H1 (cell line): ENCODE data around the gene PML. TPM values are rescaled to one million over a fixed set of nuclear protein-coding genes. Genes with fewer than 3 reads are reported as not detected.

ENCODE experiments used
- CTCF ChIA-PET: fragments of 300-600 bp; sonication (Branson Sonifier 250); formaldehyde crosslinking; loops from one replicate; lab custom pipeline; 2021; ENCODE audit not compliant: partially characterized antibody; lab: Charles Lee
- POLR2A ChIA-PET: fragments of 300-600 bp; sonication (Branson Sonifier 250); formaldehyde crosslinking; loops from one replicate; lab custom pipeline; 2021; ENCODE audit warnings: inconsistent platforms; ENCODE audit not compliant: partially characterized antibody; lab: Charles Lee
- DNase-seq, 2 experiments: peaks; one replicate each; pipeline versions ENCODE4 v3.0.0 to v3.0.0-alpha.2; 2010 to 2022; ENCODE audit warnings: low spot score in 2 of 2, low read depth in 1 of 2, mixed read lengths in 1 of 2
- FAIRE-seq: peaks from 2 replicates; lab custom pipeline; 2011; peaks lifted over from hg19 to GRCh38; lab: Jason Lieb, UNC
- H2AFZ ChIP-seq: 2 replicates; pipeline ENCODE4 v1.8.1; 2012; ENCODE audit warnings: low read length, inconsistent platforms
- H2AK5ac ChIP-seq: 2 replicates; pipeline ENCODE4 v1.6.1; 2013; ENCODE audit warnings: low read depth, low read length
- H2BK120ac ChIP-seq: replicated peaks from 2 replicates; pipeline ENCODE3; 2013; ENCODE audit warnings: low read depth, low read length, inconsistent platforms
- H2BK12ac ChIP-seq: 2 replicates; pipeline ENCODE4 v1.6.1; 2013; ENCODE audit warnings: low read depth, low read length
- H2BK15ac ChIP-seq: 2 replicates; pipeline ENCODE4 v1.6.1; 2013; ENCODE audit warnings: low read length
- H2BK20ac ChIP-seq: 2 replicates; pipeline ENCODE4 v1.6.1; 2013; ENCODE audit warnings: low read length
- H2BK5ac ChIP-seq: 2 replicates; pipeline ENCODE4 v1.6.1; 2013; ENCODE audit warnings: low read depth, low read length
- H3K14ac ChIP-seq: 2 replicates; pipeline ENCODE4 v1.6.1; 2013; ENCODE audit warnings: inconsistent platforms; ENCODE audit not compliant: insufficient read length
- H3K18ac ChIP-seq: 2 replicates; pipeline ENCODE4 v1.6.1; 2013; ENCODE audit warnings: low read length; ENCODE audit errors: extremely low read depth
- H3K23ac ChIP-seq: 2 replicates; pipeline ENCODE4 v1.6.1; 2013; ENCODE audit warnings: inconsistent platforms; ENCODE audit not compliant: insufficient read length
- H3K23me2 ChIP-seq: 2 replicates; pipeline ENCODE4 v1.6.1; 2013; ENCODE audit warnings: low read depth, low read length
- H3K27ac ChIP-seq: 2 replicates; pipeline ENCODE4 v1.6.1; 2011; ENCODE audit warnings: low read depth, low read length, inconsistent platforms
- H3K27me3 ChIP-seq, 4 experiments: replicated peaks in 1 of 4; 1 replicate in 1 of 4; 2 replicates in 3 of 4; pipeline versions ENCODE4 v1.6.1 to v1.8.1; 2011 to 2013; ENCODE audit warnings: low read length in 3 of 4, mild to moderate bottlenecking in 3 of 4, inconsistent platforms in 2 of 4, mixed read lengths in 2 of 4, moderate library complexity in 1 of 4; ENCODE audit not compliant: control insufficient read depth in 3 of 4, insufficient read depth in 3 of 4; ENCODE audit errors: extremely low read depth in 1 of 4
- H3K36me3 ChIP-seq, 4 experiments: 2 replicates each; pipeline versions ENCODE4 v1.6.1 to v1.8.1; 2011 to 2013; ENCODE audit warnings: mild to moderate bottlenecking in 4 of 4, low read length in 3 of 4, moderate library complexity in 2 of 4, control low read depth in 1 of 4, inconsistent platforms in 1 of 4; ENCODE audit not compliant: insufficient read depth in 4 of 4, control insufficient read depth in 2 of 4
- H3K4ac ChIP-seq: replicated peaks from 2 replicates; pipeline ENCODE3; 2013; ENCODE audit warnings: low read length, low read depth, mixed read lengths, inconsistent platforms; ENCODE audit not compliant: insufficient read length
- H3K4me1 ChIP-seq, 4 experiments: replicated peaks in 1 of 4; 1 replicate in 1 of 4; 2 replicates in 3 of 4; pipeline versions ENCODE4 v1.6.1 to v1.8.1; 2011 to 2013; ENCODE audit warnings: low read length in 3 of 4, inconsistent platforms in 2 of 4, mixed read lengths in 1 of 4; ENCODE audit not compliant: insufficient read depth in 4 of 4, control insufficient read depth in 3 of 4
- H3K4me2 ChIP-seq, 2 experiments: 2 replicates each; pipeline versions ENCODE4 v1.6.1 to v1.8.1; 2011 to 2013; ENCODE audit warnings: low read depth in 2 of 2, low read length in 2 of 2, control low read depth in 1 of 2, inconsistent platforms in 1 of 2, mild to moderate bottlenecking in 1 of 2; ENCODE audit not compliant: insufficient read depth in 1 of 2
- H3K4me3 ChIP-seq, 4 experiments: fragments of 200-600, 300-600 bp in 1 of 4; sonication (generic), shearing (Covaris generic), sonication (Bioruptor Twin) in 1 of 4; 2 replicates each; pipeline versions ENCODE4 v1.5.1 to v1.8.1; 2011 to 2016; ENCODE audit warnings: low read length in 4 of 4, low read depth in 3 of 4, control low read depth in 2 of 4, inconsistent platforms in 2 of 4, mild to moderate bottlenecking in 2 of 4, mixed read lengths in 1 of 4, moderate library complexity in 1 of 4; ENCODE audit not compliant: insufficient read depth in 2 of 4; ENCODE audit errors: extremely low read depth in 1 of 4
- H3K56ac ChIP-seq: replicated peaks from 2 replicates; pipeline ENCODE3; 2013; ENCODE audit warnings: low read depth, mild to moderate bottlenecking, mixed read lengths, low read length, inconsistent platforms; ENCODE audit not compliant: insufficient read length
- H3K79me1 ChIP-seq: 2 replicates; pipeline ENCODE4 v1.6.1; 2013; ENCODE audit warnings: low read depth, low read length, control low read depth
- H3K79me2 ChIP-seq, 2 experiments: 2 replicates each; pipeline versions ENCODE4 v1.6.1 to v1.8.1; 2012 to 2013; ENCODE audit warnings: low read length in 2 of 2, mild to moderate bottlenecking in 2 of 2, inconsistent platforms in 1 of 2; ENCODE audit not compliant: insufficient read depth in 2 of 2, control insufficient read depth in 1 of 2
- H3K9ac ChIP-seq, 4 experiments: replicated peaks in 1 of 4; 1 replicate in 1 of 4; 2 replicates in 3 of 4; pipeline versions ENCODE4 v1.6.1 to v1.8.1; 2011 to 2013; ENCODE audit warnings: low read depth in 3 of 4, low read length in 3 of 4, control low read depth in 2 of 4, mild to moderate bottlenecking in 2 of 4, moderate library complexity in 2 of 4, inconsistent platforms in 1 of 4; ENCODE audit errors: extremely low read depth in 1 of 4
- H3K9me3 ChIP-seq, 2 experiments: 2 replicates each; pipeline versions ENCODE4 v1.6.1 to v1.8.1; 2012 to 2013; ENCODE audit warnings: mild to moderate bottlenecking in 2 of 2, moderate library complexity in 2 of 2, control low read depth in 1 of 2, inconsistent platforms in 1 of 2, low read depth in 1 of 2, low read length in 1 of 2, mixed read lengths in 1 of 2; ENCODE audit not compliant: insufficient read depth in 2 of 2
- H4K20me1 ChIP-seq, 2 experiments: replicated peaks in 1 of 2; 2 replicates each; pipeline versions ENCODE3 to v1.8.1; 2011 to 2013; ENCODE audit warnings: inconsistent platforms in 2 of 2, low read length in 2 of 2, mild to moderate bottlenecking in 1 of 2; ENCODE audit not compliant: insufficient read depth in 2 of 2, control insufficient read depth in 1 of 2
- H4K5ac ChIP-seq: 2 replicates; pipeline ENCODE4 v1.6.1; 2013; ENCODE audit warnings: low read length, low read depth, mixed read lengths, inconsistent platforms; ENCODE audit not compliant: insufficient read length
- H4K8ac ChIP-seq: 2 replicates; pipeline ENCODE4 v1.8.0; 2013; ENCODE audit warnings: mild to moderate bottlenecking, moderate library complexity, low read length, inconsistent platforms; ENCODE audit not compliant: insufficient read depth; ENCODE audit errors: extremely low read depth
- H4K91ac ChIP-seq: replicated peaks from 2 replicates; pipeline ENCODE3; 2013; ENCODE audit warnings: low read length, mixed read lengths, inconsistent platforms; ENCODE audit not compliant: insufficient read length
- ASH2L ChIP-seq: fragments of 200-600, 300-600 bp; sonication (generic); IDR thresholded peaks from one replicate; pipeline ENCODE4 v1.7.1; 2017; ENCODE audit warnings: low read length
- CBX5 ChIP-seq: fragments of 300-800, 300-1000 bp; sonication (generic); IDR thresholded peaks from 2 replicates; pipeline ENCODE4 v1.7.1; 2016; ENCODE audit warnings: antibody characterized with exemption, low read length, low read depth
- CHD1 ChIP-seq: IDR thresholded peaks from 2 replicates; pipeline ENCODE4 v1.6.1; 2012; ENCODE audit warnings: low read depth, low read length, improper control_type of control experiment
- KDM1A ChIP-seq: fragments of 200-600, 300-600 bp; sonication (generic); IDR thresholded peaks from 2 replicates; pipeline ENCODE4 v1.7.1; 2016; ENCODE audit warnings: mild to moderate bottlenecking, low read length, borderline replicate concordance
- NANOG ChIP-seq: IDR thresholded peaks from 2 replicates; pipeline ENCODE4 v1.6.1; 2011; ENCODE audit warnings: low read length, low read depth, mild to moderate bottlenecking, inconsistent platforms; ENCODE audit not compliant: insufficient read depth, poor library complexity, severe bottlenecking
- NRF1 ChIP-seq: IDR thresholded peaks from 2 replicates; pipeline ENCODE4 v1.6.1; 2011; ENCODE audit warnings: mild to moderate bottlenecking, low read depth, low read length, improper control_type of control experiment
- RXRA ChIP-seq: IDR thresholded peaks from 2 replicates; pipeline ENCODE4 v1.6.1; 2011; ENCODE audit warnings: low read depth, mild to moderate bottlenecking, low read length, moderate library complexity; ENCODE audit not compliant: insufficient read depth
- SP1 ChIP-seq: IDR thresholded peaks from 2 replicates; pipeline ENCODE4 v1.6.1; 2011; ENCODE audit warnings: low read depth, low read length
- SRF ChIP-seq: IDR thresholded peaks from 2 replicates; pipeline ENCODE4 v1.6.1; 2011; ENCODE audit warnings: mild to moderate bottlenecking, low read depth, low read length, moderate library complexity
- SUZ12 ChIP-seq: fragments of 200-600 bp; sonication (generic); IDR thresholded peaks from 2 replicates; pipeline ENCODE4 v1.6.1; 2012; ENCODE audit warnings: mild to moderate bottlenecking, inconsistent platforms, low read length, moderate library complexity, mixed read lengths
- TCF12 ChIP-seq: IDR thresholded peaks from 2 replicates; pipeline ENCODE4 v1.6.1; 2011; ENCODE audit warnings: low read depth, mild to moderate bottlenecking, low read length
- ZNF274 ChIP-seq: IDR thresholded peaks from 2 replicates; pipeline ENCODE4 v1.7.0; 2012; ENCODE audit warnings: low read length, borderline replicate concordance; ENCODE audit errors: extremely low read depth
- WGBS, 2 experiments: shearing (Covaris generic) in 1 of 2; methylation state at CpG; one replicate each; pipeline versions ENCODE4 v1.1.6 to v1.1.7; 2013 to 2015; ENCODE audit warnings: low lambda C conversion rate in 2 of 2, mixed read lengths in 2 of 2, inconsistent platforms in 1 of 2, low coverage in 1 of 2, missing lambda C conversion rate in 1 of 2; ENCODE audit not compliant: insufficient replicate concordance in 2 of 2, insufficient coverage in 1 of 2, insufficient read length in 1 of 2; ENCODE audit errors: extremely low coverage in 1 of 2, missing lambda C conversion rate in 1 of 2; 5-methylcytosine and 5-hydroxymethylcytosine counted together
- polyA plus RNA-seq, 7 experiments: library from polyadenylated mRNA; depleted of rRNA in 3 of 7; stranded (reverse) in 5 of 7; unstranded in 2 of 7; fragments of >200 nt in 5 of 7; fragments of 200-250 nt in 2 of 7; gene quantifications; 1 replicate in 5 of 7; 2 replicates in 1 of 7; 4 replicates in 1 of 7; pipeline versions ENCODE4 v1.2.1 to v1.2.3, GENCODE V29; 2011 to 2013; ENCODE audit warnings: missing spikeins in 2 of 7, mixed read lengths in 2 of 7
- total RNA-seq: library from RNA; stranded (reverse); fragmentation: NEBNext Ultra II Directional; extraction: Animal tissue kit (Norgen Biotek cat#: 25700); gene quantifications from 2 replicates; pipeline ENCODE4 v1.2.1, GENCODE V29; 2021

PML gene
- total and polyA plus RNA-seq, 2 of the 8 experiments (the other 6 are each of a cell fraction or from before 2014, with no cell fraction given) = 14.9 to 30.3 TPM

GRCh38 chr15:74044267-74045110 is 50.0 kb downstream of the PML start:
- Histone ChIP-seq H3K9me3 (no peaks in the 10 kb centered on the region), H3K4me2 (no peak overlapping the region), H4K8ac (peak overlapping the region; percentile 3; the same call in 1 of the 2 replicates), H3K79me2 (no peaks in the 10 kb centered on the region), H3K4me3 (no peak overlapping the region), H3K56ac (no peak overlapping the region), H4K91ac (no peak overlapping the region), H3K36me3 (no peaks in the 10 kb centered on the region), H3K18ac (no peak overlapping the region), H3K23me2 (no peaks in the 10 kb centered on the region), H4K5ac (no peak overlapping the region), H3K27ac (no peak overlapping the region), H2BK5ac (no peak overlapping the region), H2BK15ac (no peak overlapping the region), H3K27me3 (peaks cover 0 to under 1% (median 0%) of the 10 kb centered on the region in 4 experiments; a peak in 1 of 7 replicates), H3K79me1 (no peaks in the 10 kb centered on the region), H2AFZ (no peak overlapping the region), H2AK5ac (no peak overlapping the region), H4K20me1 (no peaks in the 10 kb centered on the region), H3K4ac (no peak overlapping the region), H3K4me1 (peaks cover 0 to 5% (median 3%) of the 10 kb centered on the region in 4 experiments; a peak in 5 of 7 replicates), H2BK12ac (no peak overlapping the region), H3K14ac (no peak overlapping the region), H3K9ac (no peak overlapping the region), H3K23ac (no peak overlapping the region), H2BK20ac (no peak overlapping the region), H2BK120ac (no peak overlapping the region)
- FAIRE-seq = no peak
- no peak for TF ChIP-seq RXRA
- TF ChIP-seq ASH2L = no peak
- TF ChIP-seq CBX5 = no peak
- no peak for TF ChIP-seq KDM1A
- TF ChIP-seq SUZ12 = no peak
- no peak for TF ChIP-seq ZNF274
- no peak for TF ChIP-seq TCF12
- no peak for TF ChIP-seq NANOG
- no peak for TF ChIP-seq NRF1
- TF ChIP-seq SP1 = no peak
- no peak for TF ChIP-seq SRF
- TF ChIP-seq CHD1 = no peak
- CTCF ChIA-PET = interaction anchor here (1.0 to 10.4 kb wide), 18 partner anchors 8 to 316 kb away, joined by 3 to 125 read pairs (median 4); partner anchors contain the start of genes PML, STOML1 and TBC1D21
- WGBS, 2 experiments = 92% methylated on average over 31 of the region's 31 CpGs; no CpG with 5 or more reads in 1 of the 2 experiments
- no peak for DNase-seq
- POLR2A ChIA-PET = no interaction called here
